PFSK-1 (cell line): ENCODE results near the gene UTS2R.

Source experiments
- POLR2AphosphoS5 ChIP-seq: IDR thresholded peaks from 2 replicates; pipeline ENCODE4 v1.6.1; 2012; ENCODE audit warnings: low read depth, mild to moderate bottlenecking, control low read depth, low read length, moderate library complexity
- TF ChIP-seq, protein P1 (sequence below), 2 experiments: IDR thresholded peaks; 2 replicates each; pipeline versions ENCODE4 v1.6.1 to v1.8.0; 2011 to 2012; ENCODE audit warnings: low read depth in 2 of 2, low read length in 2 of 2, control low read depth in 1 of 2, inconsistent platforms in 1 of 2, mild to moderate bottlenecking in 1 of 2, moderate library complexity in 1 of 2; ENCODE audit not compliant: insufficient read depth in 1 of 2

DNA sequence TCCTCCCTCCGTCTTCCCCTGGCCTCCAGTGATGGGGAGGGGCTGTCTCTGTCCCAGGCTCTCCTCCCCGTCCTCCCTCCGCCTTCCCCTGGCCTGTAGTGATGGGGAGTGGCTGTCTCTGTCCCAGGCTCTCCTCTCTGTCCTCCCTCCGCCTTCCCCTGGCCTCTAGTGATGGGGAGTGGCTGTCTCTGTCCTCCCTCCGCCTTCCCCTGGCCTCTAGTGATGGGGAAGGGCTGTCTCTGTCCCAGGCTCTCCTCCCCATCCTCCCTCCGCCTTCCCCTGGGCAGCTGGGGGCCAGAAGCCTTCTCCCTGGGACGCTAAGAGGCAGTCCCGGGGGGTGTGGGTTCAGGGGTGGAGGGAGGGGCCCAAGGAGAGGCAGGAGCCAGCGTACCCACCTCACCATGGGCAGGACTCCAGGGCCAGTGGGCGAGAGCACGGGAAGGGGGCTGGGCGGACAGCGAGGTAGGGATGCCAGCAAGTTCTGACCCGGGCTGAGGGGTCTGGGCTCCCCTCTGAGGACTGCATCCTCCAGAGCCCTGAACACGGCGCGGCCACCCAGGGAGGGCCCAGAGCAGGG lies 14.8 kb downstream of the UTS2R start:
- no peak for TF ChIP-seq POLR2AphosphoS5
- TF ChIP-seq, protein P1, sequence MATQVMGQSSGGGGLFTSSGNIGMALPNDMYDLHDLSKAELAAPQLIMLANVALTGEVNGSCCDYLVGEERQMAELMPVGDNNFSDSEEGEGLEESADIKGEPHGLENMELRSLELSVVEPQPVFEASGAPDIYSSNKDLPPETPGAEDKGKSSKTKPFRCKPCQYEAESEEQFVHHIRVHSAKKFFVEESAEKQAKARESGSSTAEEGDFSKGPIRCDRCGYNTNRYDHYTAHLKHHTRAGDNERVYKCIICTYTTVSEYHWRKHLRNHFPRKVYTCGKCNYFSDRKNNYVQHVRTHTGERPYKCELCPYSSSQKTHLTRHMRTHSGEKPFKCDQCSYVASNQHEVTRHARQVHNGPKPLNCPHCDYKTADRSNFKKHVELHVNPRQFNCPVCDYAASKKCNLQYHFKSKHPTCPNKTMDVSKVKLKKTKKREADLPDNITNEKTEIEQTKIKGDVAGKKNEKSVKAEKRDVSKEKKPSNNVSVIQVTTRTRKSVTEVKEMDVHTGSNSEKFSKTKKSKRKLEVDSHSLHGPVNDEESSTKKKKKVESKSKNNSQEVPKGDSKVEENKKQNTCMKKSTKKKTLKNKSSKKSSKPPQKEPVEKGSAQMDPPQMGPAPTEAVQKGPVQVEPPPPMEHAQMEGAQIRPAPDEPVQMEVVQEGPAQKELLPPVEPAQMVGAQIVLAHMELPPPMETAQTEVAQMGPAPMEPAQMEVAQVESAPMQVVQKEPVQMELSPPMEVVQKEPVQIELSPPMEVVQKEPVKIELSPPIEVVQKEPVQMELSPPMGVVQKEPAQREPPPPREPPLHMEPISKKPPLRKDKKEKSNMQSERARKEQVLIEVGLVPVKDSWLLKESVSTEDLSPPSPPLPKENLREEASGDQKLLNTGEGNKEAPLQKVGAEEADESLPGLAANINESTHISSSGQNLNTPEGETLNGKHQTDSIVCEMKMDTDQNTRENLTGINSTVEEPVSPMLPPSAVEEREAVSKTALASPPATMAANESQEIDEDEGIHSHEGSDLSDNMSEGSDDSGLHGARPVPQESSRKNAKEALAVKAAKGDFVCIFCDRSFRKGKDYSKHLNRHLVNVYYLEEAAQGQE (IDR thresholded peaks at IDR 0.05; ENCODE audit: insufficient read depth in 1 of 2, low read depth in 2 of 2, low read length in 2 of 2): no peak
